A549 (cell line): ENCODE results near the gene ATP10A. TPM values are rescaled to one million over a fixed set of nuclear protein-coding genes. Genes with fewer than 3 reads are reported as not detected.

Experiments
- ATAC-seq, 2 experiments: fragments of 200-7000 bp in 1 of 2; fragments of >200 bp in 1 of 2; cut with Nextera tagmentation in 1 of 2; cut with Tn5 transposase in 1 of 2; 3 replicates each; pipeline versions ENCODE4 v1.8.0 to v1.9.1; 2018 to 2020; ENCODE audit warnings: mild to moderate bottlenecking in 1 of 2, moderate library complexity in 1 of 2
- CTCF ChIA-PET: fragments of 300-600 bp; sonication (Branson Sonifier 250); formaldehyde crosslinking; extraction: SDS; loops from one replicate; lab custom pipeline; 2021; ENCODE audit warnings: antibody characterized with exemption, inconsistent platforms; lab: Yijun Ruan, JAX
- POLR2A ChIA-PET: fragments of 350-600 bp; formaldehyde crosslinking; extraction: SDS; loops from one replicate; lab custom pipeline; 2021; ENCODE audit warnings: antibody characterized with exemption, inconsistent platforms; lab: Yijun Ruan, JAX
- DNase-seq, 2 experiments: peaks; one replicate each; pipeline versions ENCODE4 v3.0.0 to v3.0.0-alpha.2; 2011 to 2016; ENCODE audit warnings: low read depth in 1 of 2, low spot score in 1 of 2
- FAIRE-seq: peaks from 2 replicates; lab custom pipeline; 2011; peaks lifted over from hg19 to GRCh38; lab: Jason Lieb, UNC
- H3K27ac ChIP-seq, 2 experiments: fragments of >200 bp; sonication (Bioruptor Twin); formaldehyde crosslinking; 3 replicates each; pipeline ENCODE4 v1.5.1; 2016 to 2017
- H3K4me1 ChIP-seq: fragments of >200 bp; sonication (Bioruptor Twin); formaldehyde crosslinking; 3 replicates; pipeline ENCODE4 v1.6.1; 2016
- H3K4me2 ChIP-seq: fragments of >200 bp; sonication (Bioruptor Twin); formaldehyde crosslinking; 3 replicates; pipeline ENCODE4 v1.6.1; 2016
- H3K4me3 ChIP-seq: fragments of >200 bp; sonication (Bioruptor Twin); formaldehyde crosslinking; 3 replicates; pipeline ENCODE4 v1.5.1; 2016
- H3K9me3 ChIP-seq: fragments of >200 bp; sonication (Bioruptor Twin); formaldehyde crosslinking; 3 replicates; pipeline ENCODE4 v1.6.1; 2016
- ATOH8 ChIP-seq: fragments of 250-450 bp; sonication (Bioruptor Pico); IDR thresholded peaks from 2 replicates; pipeline ENCODE4 v1.5.0; 2020; ENCODE audit warnings: low read depth, mild to moderate bottlenecking, moderate library complexity
- BCL3 ChIP-seq: fragments of >200 bp; sonication (Bioruptor Twin); formaldehyde crosslinking; IDR thresholded peaks from 3 replicates; pipeline ENCODE4 v1.6.1; 2016
- BHLHE40 ChIP-seq: IDR thresholded peaks from 2 replicates; pipeline ENCODE4 v1.6.1; 2012; ENCODE audit warnings: low read depth, low read length, inconsistent platforms
- CBX2 ChIP-seq: fragments of 200-600 bp; sonication (generic); IDR thresholded peaks from 2 replicates; pipeline ENCODE4 v1.6.1; 2016; ENCODE audit warnings: low read depth, mild to moderate bottlenecking, borderline replicate concordance
- CBX8 ChIP-seq: fragments of 200-600 bp; sonication (generic); IDR thresholded peaks from 2 replicates; pipeline ENCODE4 v1.6.1; 2016
- CTCF ChIP-seq: fragments of >200 bp; sonication (Bioruptor Twin); formaldehyde crosslinking; IDR thresholded peaks from 3 replicates; pipeline ENCODE4 v1.5.1; 2016
- E2F6 ChIP-seq: IDR thresholded peaks from 2 replicates; pipeline ENCODE4 v1.6.1; 2012; ENCODE audit warnings: low read depth, borderline replicate concordance
- EHF ChIP-seq: fragments of 250-450 bp; sonication (Bioruptor Pico); IDR thresholded peaks from 2 replicates; pipeline ENCODE4 v1.5.0; 2020; ENCODE audit warnings: mild to moderate bottlenecking
- ESRRA ChIP-seq: fragments of 150-350 bp; IDR thresholded peaks from 2 replicates; pipeline ENCODE4 v1.6.1; 2014; ENCODE audit warnings: mild to moderate bottlenecking, low read length, borderline replicate concordance
- FOSL2 ChIP-seq, 2 experiments: fragments of 450-650 bp in 1 of 2; fragments of >200 bp in 1 of 2; sonication (Bioruptor Twin) in 1 of 2; formaldehyde crosslinking; IDR thresholded peaks; 2 replicates each; pipeline versions ENCODE4 v1.5.0 to v1.6.1; 2016 to 2020; ENCODE audit warnings: mild to moderate bottlenecking in 1 of 2, moderate library complexity in 1 of 2
- HEYL ChIP-seq: fragments of 250-450 bp; sonication (Bioruptor Pico); IDR thresholded peaks from 2 replicates; pipeline ENCODE4 v1.8.0; 2021; ENCODE audit warnings: mild to moderate bottlenecking, moderate library complexity
- HOXB13 ChIP-seq: fragments of 250-450 bp; sonication (Bioruptor Pico); IDR thresholded peaks from 2 replicates; pipeline ENCODE4 v1.5.0; 2020; ENCODE audit warnings: low read depth, mild to moderate bottlenecking, moderate library complexity
- HOXB5 ChIP-seq: fragments of 250-450 bp; sonication (Bioruptor Pico); IDR thresholded peaks from 2 replicates; pipeline ENCODE4 v1.5.0; 2020; ENCODE audit warnings: mild to moderate bottlenecking, moderate library complexity
- KDM1A ChIP-seq: fragments of 200-600 bp; sonication (generic); IDR thresholded peaks from 2 replicates; pipeline ENCODE4 v1.6.1; 2016; ENCODE audit warnings: low read depth, mild to moderate bottlenecking
- KDM5A ChIP-seq: fragments of 200-600 bp; sonication (generic); IDR thresholded peaks from 2 replicates; pipeline ENCODE4 v1.6.1; 2016; ENCODE audit warnings: antibody characterized with exemption, mild to moderate bottlenecking
- MAZ ChIP-seq: fragments of 150-350 bp; IDR thresholded peaks from 2 replicates; pipeline ENCODE4 v1.6.1; 2014; ENCODE audit warnings: antibody characterized with exemption, low read depth, low read length, borderline replicate concordance
- NFE2L2 ChIP-seq: fragments of 150-350 bp; conservative IDR thresholded peaks from 2 replicates; pipeline ENCODE4 v1.6.1; 2014; ENCODE audit warnings: low read length
- NPAS2 ChIP-seq: fragments of 250-450 bp; sonication (Bioruptor Pico); IDR thresholded peaks from 2 replicates; pipeline ENCODE4 v1.8.0; 2022; ENCODE audit warnings: mild to moderate bottlenecking, moderate library complexity, borderline replicate concordance
- NR3C1 ChIP-seq: fragments of >200 bp; sonication (Bioruptor Twin); formaldehyde crosslinking; IDR thresholded peaks from 3 replicates; pipeline ENCODE4 v1.6.1; 2017
- RAD21 ChIP-seq, 2 experiments: fragments of >200 bp in 1 of 2; sonication (Bioruptor Twin) in 1 of 2; formaldehyde crosslinking in 1 of 2; IDR thresholded peaks in 1 of 2; conservative IDR thresholded peaks in 1 of 2; 2 replicates in 1 of 2; 3 replicates in 1 of 2; pipeline ENCODE4 v1.6.1; 2012 to 2018; ENCODE audit warnings: inconsistent platforms in 1 of 2
- RARB ChIP-seq: fragments of 250-450 bp; sonication (Bioruptor Pico); IDR thresholded peaks from 2 replicates; pipeline ENCODE4 v1.8.0; 2021; ENCODE audit warnings: mild to moderate bottlenecking, moderate library complexity
- RNF2 ChIP-seq: fragments of 200-600 bp; sonication (generic); IDR thresholded peaks from 2 replicates; pipeline ENCODE4 v1.6.1; 2016; ENCODE audit warnings: low read depth, mild to moderate bottlenecking, antibody characterized with exemption, moderate library complexity, borderline replicate concordance
- SREBF2 ChIP-seq: fragments of 450-650 bp; IDR thresholded peaks from 2 replicates; pipeline ENCODE4 v1.6.1; 2014; ENCODE audit warnings: mild to moderate bottlenecking, moderate library complexity
- TFCP2L1 ChIP-seq: fragments of 250-450 bp; sonication (Bioruptor Pico); IDR thresholded peaks from 2 replicates; pipeline ENCODE4 v1.5.0; 2021; ENCODE audit warnings: mild to moderate bottlenecking
- TP53 ChIP-seq: fragments of 250-450 bp; sonication (Bioruptor Pico); IDR thresholded peaks from 2 replicates; pipeline ENCODE4 v1.5.0; 2021; ENCODE audit warnings: mild to moderate bottlenecking, moderate library complexity
- ZC3H11A ChIP-seq: fragments of 450-650 bp; IDR thresholded peaks from 2 replicates; pipeline ENCODE4 v1.6.1; 2014; ENCODE audit warnings: antibody characterized with exemption, mild to moderate bottlenecking
- ZFP36 ChIP-seq: fragments of 450-650 bp; IDR thresholded peaks from 2 replicates; pipeline ENCODE4 v1.6.1; 2014; ENCODE audit warnings: borderline replicate concordance; ENCODE audit not compliant: partially characterized antibody
- ZNF302 ChIP-seq: fragments of 250-450 bp; sonication (Bioruptor Pico); IDR thresholded peaks from 2 replicates; pipeline ENCODE4 v1.9.0; 2021; ENCODE audit warnings: inconsistent platforms, mild to moderate bottlenecking, moderate library complexity
- WGBS: methylation state at CpG from one replicate; pipeline ENCODE4 v1.1.6; 2017; ENCODE audit errors: missing lambda C conversion rate; 5-methylcytosine and 5-hydroxymethylcytosine counted together
- polyA plus RNA-seq, 4 experiments: library from polyadenylated mRNA; depleted of rRNA in 3 of 4; stranded (reverse); fragments of >200 nt; fragmentation: RNase III in 1 of 4; extraction: RNeasy Plus Mini Kit Qiagen cat#74134 plus additional on column Dnase treatment in 1 of 4; gene quantifications; 2 replicates in 3 of 4; 3 replicates in 1 of 4; pipeline ENCODE4 v1.2.3, GENCODE V29; 2011 to 2017

Gene ATP10A
- polyA plus RNA-seq, 2 of the 4 experiments (the other 2 are of a cell fraction), result 5.9 to 7.6 TPM

- no peak overlapping the region for H3K4me3 ChIP-seq
- H3K4me1 ChIP-seq, result no peaks in the 10 kb centered on the region
- no peak for ATAC-seq
- CTCF ChIA-PET, result interaction anchor here (0.7 kb wide), 1 partner anchor 625 kb away, joined by 3 read pairs; no protein-coding TSS in a partner anchor
- H3K4me2 ChIP-seq, result no peak overlapping the region
- no peak overlapping the region for H3K27ac ChIP-seq
- no peak for DNase-seq
- POLR2A ChIA-PET, result no interaction called here
- no peak for FAIRE-seq
- no peak for TF ChIP-seq BCL3
- no peaks in the 10 kb centered on the region for H3K9me3 ChIP-seq
Observed at GRCh38 chr15:25635191-25635590, 227.9 kb downstream of the ATP10A start.

- ATAC-seq (no peak), FAIRE-seq (no peak), DNase-seq (no peak)
- Histone ChIP-seq H3K27ac (no peak overlapping the region), H3K4me1 (no peaks in the 10 kb centered on the region), H3K4me3 (no peak overlapping the region), H3K4me2 (no peak overlapping the region), H3K9me3 (no peaks in the 10 kb centered on the region)
- TF ChIP-seq EHF (CRISPR knock-in tag), result no peak
- TF ChIP-seq KDM1A, result no peak
- no peak for TF ChIP-seq CTCF
- no peak for TF ChIP-seq CBX2
- TF ChIP-seq FOSL2 (IDR thresholded peaks at IDR 0.05), result no peak
- TF ChIP-seq FOSL2 (CRISPR knock-in tag; IDR thresholded peaks at IDR 0.05), result no peak
- no peak for TF ChIP-seq ZNF302 (CRISPR knock-in tag)
- TF ChIP-seq NPAS2 (CRISPR knock-in tag), result no peak
- no peak for TF ChIP-seq RARB (CRISPR knock-in tag)
- no peak for TF ChIP-seq NR3C1
- TF ChIP-seq ESRRA, result no peak
- no peak for TF ChIP-seq E2F6
- TF ChIP-seq HOXB5, result no peak
- no peak for TF ChIP-seq RAD21 (conservative IDR thresholded peaks at IDR 0.05 in 1 of 2, IDR thresholded peaks at IDR 0.05 in 1 of 2)
- TF ChIP-seq ATOH8, result no peak
- TF ChIP-seq BHLHE40, result no peak
- TF ChIP-seq CBX8, result no peak
- TF ChIP-seq RNF2, result no peak
- TF ChIP-seq SREBF2, result no peak
- no peak for TF ChIP-seq TFCP2L1
- POLR2A ChIA-PET, result no interaction called here
- CTCF ChIA-PET, result no interaction called here
- WGBS, result 32% methylated on average over 3 of the region's 3 CpGs
Observed at GRCh38 chr15:25633862-25634261, 229.3 kb downstream of the ATP10A start.

- Histone ChIP-seq H3K27ac (no peak overlapping the region), H3K4me2 (no peak overlapping the region), H3K4me1 (no peaks in the 10 kb centered on the region), H3K9me3 (no peaks in the 10 kb centered on the region), H3K4me3 (no peak overlapping the region)
- FAIRE-seq, result no peak
- no peak for ATAC-seq
- no peak for DNase-seq
- ChIA-PET POLR2A (no interaction called here), CTCF (no interaction called here)
- 33% methylated on average over 8 of the region's 8 CpGs for WGBS
- TF ChIP-seq ZC3H11A (no peak), CTCF (no peak), KDM5A (no peak), FOSL2 (IDR thresholded peaks at IDR 0.05) (no peak), FOSL2 (CRISPR knock-in tag; IDR thresholded peaks at IDR 0.05) (no peak), TFCP2L1 (no peak), HOXB13 (CRISPR knock-in tag) (no peak), MAZ (no peak), KDM1A (no peak), TP53 (CRISPR knock-in tag) (no peak), ATOH8 (no peak), NFE2L2 (no peak), ZFP36 (no peak), HEYL (no peak)
Observed at GRCh38 chr15:25631971-25632370, 231.2 kb downstream of the ATP10A start.
